Panc1 (cell line): Measurements from ENCODE around the gene LAMB1. TPM values are rescaled to one million over a fixed set of nuclear protein-coding genes. Genes with fewer than 3 reads are reported as not detected.

Experiments used
- ATAC-seq: fragments of 200-7000 bp; cut with Tn5 transposase; 2 replicates; pipeline ENCODE4 v1.9.1; 2020; ENCODE audit warnings: mild to moderate bottlenecking, moderate library complexity
- BruUV-seq: library from RNA; stranded (reverse); fragments of 400-500 nt; replicated peaks from 2 replicates; lab custom pipeline; 2021; lab: Mats Ljungman, UMichigan
- CTCF ChIA-PET: fragments of 300-600 bp; sonication (Branson Sonifier 250); formaldehyde crosslinking; loops from one replicate; lab custom pipeline; 2022; ENCODE audit warnings: antibody characterized with exemption; lab: Charles Lee
- POLR2A ChIA-PET: fragments of 300-600 bp; sonication (Branson Sonifier 250); formaldehyde crosslinking; loops from one replicate; lab custom pipeline; 2022; ENCODE audit warnings: antibody characterized with exemption; lab: Charles Lee
- DNase-seq: peaks from one replicate; pipeline ENCODE4 v3.0.0-alpha.2; 2010; ENCODE audit warnings: low read depth, low spot score
- H3K27ac ChIP-seq: 2 replicates; pipeline ENCODE4 v1.5.1; 2011; ENCODE audit warnings: mild to moderate bottlenecking, low read length, inconsistent platforms
- H3K27me3 ChIP-seq: fragments of 200-500 bp; sonication (Bioruptor generic); 2 replicates; pipeline ENCODE4 v1.6.0; 2014; ENCODE audit warnings: low read length, inconsistent platforms; ENCODE audit not compliant: control insufficient read depth, insufficient read depth
- H3K36me3 ChIP-seq: fragments of 200-500 bp; sonication (Bioruptor generic); 2 replicates; pipeline ENCODE4 v1.5.1; 2014; ENCODE audit warnings: inconsistent platforms, mild to moderate bottlenecking, low read length, moderate library complexity; ENCODE audit not compliant: control insufficient read depth, insufficient read depth
- H3K4me1 ChIP-seq: 2 replicates; pipeline ENCODE4 v1.5.1; 2011; ENCODE audit warnings: inconsistent platforms, mild to moderate bottlenecking, low read length, moderate library complexity; ENCODE audit not compliant: control insufficient read depth, insufficient read depth
- H3K4me3 ChIP-seq, 2 experiments: 2 replicates each; pipeline ENCODE4 v1.5.1; 2011 to 2012; ENCODE audit warnings: low read depth in 2 of 2, low read length in 2 of 2, mild to moderate bottlenecking in 2 of 2, inconsistent platforms in 1 of 2, moderate library complexity in 1 of 2
- H3K9me3 ChIP-seq: fragments of 200-500 bp; sonication (Bioruptor generic); 2 replicates; pipeline ENCODE4 v1.5.1; 2014; ENCODE audit warnings: low read depth, mild to moderate bottlenecking, inconsistent platforms, low read length, moderate library complexity; ENCODE audit not compliant: control insufficient read depth, insufficient read depth
- CTCF ChIP-seq: fragments of 450-650 bp; IDR thresholded peaks from 2 replicates; pipeline ENCODE4 v1.5.1; 2017; ENCODE audit warnings: mild to moderate bottlenecking
- POLR2AphosphoS5 ChIP-seq: IDR thresholded peaks from 2 replicates; pipeline ENCODE4 v1.6.1; 2012; ENCODE audit warnings: mild to moderate bottlenecking, low read depth, low read length, moderate library complexity
- REST ChIP-seq, 2 experiments: IDR thresholded peaks; 2 replicates each; pipeline ENCODE4 v1.6.1; 2011 to 2012; ENCODE audit warnings: low read depth in 2 of 2, control low read depth in 1 of 2, low read length in 1 of 2, mild to moderate bottlenecking in 1 of 2, moderate library complexity in 1 of 2; ENCODE audit not compliant: insufficient read depth in 1 of 2
- SIN3A ChIP-seq: IDR thresholded peaks from 2 replicates; pipeline ENCODE4 v1.6.1; 2012; ENCODE audit warnings: low read depth, mild to moderate bottlenecking, low read length, moderate library complexity, borderline replicate concordance; ENCODE audit not compliant: insufficient read depth
- TCF7L2 ChIP-seq: IDR thresholded peaks from 2 replicates; pipeline ENCODE4 v1.6.1; 2011; ENCODE audit warnings: mild to moderate bottlenecking, low read depth, low read length, inconsistent platforms
- in situ Hi-C: cut with HindIII; loops from 2 replicates; pipeline ENCODE4 v1.10.0; 2016; ENCODE audit warnings: low sequenced_read_pairs, low pct_unique_long_range_greater_than_20kb
- intact Hi-C: fragments of 100-400 bp; cut with micrococcal nuclease; formaldehyde crosslinking; loops from one replicate; pipeline ENCODE4 v1.10.0; 2022; ENCODE audit not compliant: unreplicated experiment
- total RNA-seq: library from RNA; stranded (reverse); gene quantifications from one replicate; pipeline ENCODE4 v1.2.1, GENCODE V29; 2021; ENCODE audit not compliant: unreplicated experiment

LAMB1 gene
- total RNA-seq, 1 experiment from 2014 or later, result 204 TPM

- Histone ChIP-seq H3K9me3 (no peaks in the 10 kb centered on the region), H3K36me3 (peaks cover 43% of the 10 kb centered on the region), H3K4me3 (no peak overlapping the region), H3K27me3 (no peaks in the 10 kb centered on the region), H3K27ac (peak overlapping the region; percentile 62; the same call in 1 of the 2 replicates), H3K4me1 (peaks cover 15% of the 10 kb centered on the region)
- ATAC-seq, result no peak
- in situ Hi-C loops (no loop called here), intact Hi-C loops (no loop called here)
- POLR2A ChIA-PET, result no interaction called here
- TF ChIP-seq REST (IDR thresholded peaks at IDR 0.05; ENCODE audit: insufficient read depth in 1 of 2, low read depth in 2 of 2, low read length in 1 of 2) (no peak), CTCF (no peak), TCF7L2 (no peak), POLR2AphosphoS5 (no peak), SIN3A (no peak)
- no peak for DNase-seq
- no TSS peak for BruUV-seq
- CTCF ChIA-PET, result interaction anchor here (0.6 kb wide), 1 partner anchor 43 kb away, joined by 8 read pairs; no protein-coding TSS in a partner anchor
These were observed 85.0 kb downstream of the LAMB1 start for GRCh38 chr7:107917763-107918651.

GRCh38 chr7:107915541-107915940 lies 87.4 kb downstream of the LAMB1 start:
- H3K27ac ChIP-seq, result no peak overlapping the region
- no peaks in the 10 kb centered on the region for H3K9me3 ChIP-seq
- no peak for DNase-seq
- POLR2A ChIA-PET, result no interaction called here
- H3K4me1 ChIP-seq, result peaks cover 12% of the 10 kb centered on the region
- TF ChIP-seq POLR2AphosphoS5 (no peak), REST (IDR thresholded peaks at IDR 0.05; ENCODE audit: insufficient read depth in 1 of 2, low read depth in 2 of 2, low read length in 1 of 2) (no peak), SIN3A (no peak), TCF7L2 (no peak), CTCF (no peak)
- in situ Hi-C loops (no loop called here), intact Hi-C loops (no loop called here)
- no peaks in the 10 kb centered on the region for H3K27me3 ChIP-seq
- no TSS peak for BruUV-seq
- no peak for ATAC-seq
- CTCF ChIA-PET, result no interaction called here
- H3K4me3 ChIP-seq, result no peak overlapping the region
- H3K36me3 ChIP-seq, result peaks cover 53% of the 10 kb centered on the region
